Midbrain (tissue), 1 donor: ENCODE measurements around the gene GCNA.
"Not testable (repeated sequence)": the region's sequence is repeated elsewhere in the genome, so short reads cannot be mapped to it uniquely, and the experiment has no call there.

ENCODE experiments used
- DNase-seq: peaks from one replicate; lab custom pipeline; 2025; lab: John Stamatoyannopoulos, UW

Gene GCNA

DNA sequence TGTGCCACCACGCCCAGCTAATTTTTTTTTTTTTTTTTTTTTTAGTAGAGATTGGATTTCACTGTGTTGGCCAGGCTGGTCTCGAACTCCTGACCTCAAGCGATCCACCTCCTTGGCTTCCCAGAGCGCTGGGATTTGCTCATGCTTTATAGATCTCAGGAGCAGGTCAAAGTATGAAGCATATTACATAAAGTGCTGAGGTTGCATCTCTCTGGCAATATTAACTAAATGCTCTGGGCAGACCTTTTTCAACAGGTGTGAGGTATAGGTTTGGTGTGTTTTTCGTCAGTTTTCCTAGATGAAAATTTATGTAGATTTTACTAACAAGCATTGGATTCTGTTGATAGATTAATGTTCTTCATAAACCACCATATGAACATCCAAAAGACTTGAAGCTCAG lies 19.3 kb upstream of the GCNA start:
- no peak for DNase-seq

DNA sequence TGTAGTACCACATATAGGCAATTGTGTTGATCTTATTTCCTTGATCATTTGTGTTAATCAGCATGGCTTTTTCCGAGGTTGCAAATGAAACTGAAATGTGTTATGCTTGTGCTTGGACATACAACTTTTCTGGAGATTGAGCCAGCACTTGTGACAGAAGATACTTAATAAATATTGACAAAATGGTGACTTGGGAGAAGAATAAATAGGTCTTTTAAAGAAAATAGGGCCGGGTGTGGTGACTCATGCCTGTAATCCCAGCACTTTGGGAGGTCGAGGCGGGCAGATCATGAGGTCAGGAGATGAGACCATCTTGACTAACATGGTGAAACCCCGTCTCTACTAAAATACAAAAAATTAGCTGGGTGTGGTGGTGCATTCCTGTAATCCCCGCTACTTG lies 18.5 kb upstream of the GCNA start:
- DNase-seq: not testable (repeated sequence)

DNA sequence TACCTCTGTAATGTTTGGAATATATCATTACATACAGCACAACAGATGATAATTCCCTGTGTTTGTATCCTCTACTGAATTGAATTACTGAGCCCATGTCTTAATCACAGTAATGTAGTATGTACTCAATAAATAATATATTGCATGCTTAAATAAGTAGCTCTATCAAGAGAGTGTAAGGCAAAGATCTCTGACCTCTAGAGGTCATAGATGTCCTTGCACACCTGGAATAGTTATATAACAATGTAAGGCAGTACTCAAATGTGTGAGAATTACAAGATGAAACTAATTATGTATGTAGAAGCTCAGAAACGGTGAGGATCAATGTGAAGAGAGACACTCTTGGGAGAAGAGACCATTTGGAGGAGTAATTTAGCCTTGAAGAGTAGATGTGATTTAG lies 14.3 kb upstream of the GCNA start:
- no peak for DNase-seq

DNA sequence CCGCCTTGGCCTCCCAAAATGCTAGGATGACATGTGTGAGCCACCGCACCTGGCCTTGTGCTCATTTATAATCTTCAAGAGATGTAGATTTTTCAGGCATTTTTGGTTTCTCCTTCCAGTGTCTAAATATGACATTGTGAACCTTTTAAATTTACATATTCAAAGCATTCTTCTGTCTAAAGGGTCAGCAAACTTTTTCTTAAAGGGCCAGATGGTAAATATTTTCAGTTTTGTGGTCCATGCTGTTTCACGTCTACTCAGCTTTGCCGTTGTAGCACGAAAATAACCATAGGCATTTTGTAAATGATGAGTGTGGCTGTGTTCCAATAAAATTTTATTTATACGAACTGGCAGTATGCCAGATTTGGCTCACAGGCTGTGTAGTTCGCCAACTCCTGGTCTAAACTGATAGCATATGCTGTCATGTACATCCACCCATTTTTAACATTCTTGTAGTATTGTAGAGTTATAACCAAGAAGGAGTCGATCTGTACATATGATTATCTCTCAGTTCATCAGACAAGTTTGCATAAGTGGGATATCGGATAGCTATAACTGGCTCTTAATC lies 12.7 kb upstream of the GCNA start:
- no peak for DNase-seq

DNA sequence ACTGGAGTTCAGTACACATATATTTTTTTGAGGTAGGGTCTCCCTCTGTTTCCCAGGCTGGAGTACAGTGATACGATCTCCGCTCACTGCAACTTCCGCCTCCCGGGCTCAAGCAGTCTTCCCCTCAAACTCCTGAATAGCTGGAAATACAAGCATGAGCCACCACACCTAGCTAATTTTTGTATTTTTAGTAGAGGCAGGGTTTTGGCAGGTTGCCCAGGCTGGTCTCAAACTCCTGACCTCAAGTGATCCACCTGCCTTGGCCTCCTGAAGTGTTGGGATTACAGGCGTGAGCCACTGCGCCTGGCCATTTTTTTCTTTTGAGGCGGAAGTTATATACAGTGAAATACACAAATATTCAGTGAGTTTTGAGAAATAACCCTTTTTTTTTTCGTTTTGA lies 6.8 kb upstream of the GCNA start:
- not testable (repeated sequence) for DNase-seq

DNA sequence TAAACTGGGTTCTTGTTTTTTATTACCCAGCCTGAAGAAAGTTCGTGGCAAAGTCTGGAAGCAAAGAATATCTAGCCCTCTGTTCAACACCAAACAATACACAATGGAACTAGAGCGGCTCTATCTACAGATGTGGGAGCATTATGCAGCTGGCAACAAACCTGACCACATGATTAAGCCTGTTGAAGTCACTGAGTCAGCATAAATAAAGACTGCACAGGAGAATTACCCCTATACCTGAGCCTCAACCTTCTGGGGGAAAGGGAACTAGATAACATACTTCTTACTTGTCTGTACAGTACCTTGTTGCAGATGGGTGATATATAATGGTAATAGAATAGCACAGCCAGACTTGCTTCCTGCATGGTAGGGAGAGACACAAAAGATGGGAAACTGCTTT lies 4.6 kb upstream of the GCNA start:
- DNase-seq: no peak

DNA sequence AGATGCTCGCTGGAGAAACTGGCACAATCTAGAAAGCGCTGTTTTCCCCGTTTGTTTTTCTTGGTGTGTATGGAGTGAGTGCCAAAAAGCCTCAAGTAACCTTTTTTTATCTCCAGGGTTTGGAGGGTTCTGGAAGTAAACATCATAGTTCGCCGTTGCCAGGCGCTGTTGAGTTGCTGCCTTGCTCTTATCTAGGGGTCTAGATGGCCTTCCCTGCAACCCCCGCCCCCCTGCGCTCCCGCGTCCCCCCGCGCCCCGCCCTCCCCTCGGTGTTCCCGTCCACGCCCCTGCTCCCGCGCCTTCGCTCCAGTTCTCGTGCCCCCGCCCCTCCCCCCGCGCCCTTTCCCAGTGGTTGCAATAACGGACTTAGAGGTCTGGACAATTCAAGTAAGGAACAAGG lies 555 bp upstream of the GCNA start:
- no peak for DNase-seq

DNA sequence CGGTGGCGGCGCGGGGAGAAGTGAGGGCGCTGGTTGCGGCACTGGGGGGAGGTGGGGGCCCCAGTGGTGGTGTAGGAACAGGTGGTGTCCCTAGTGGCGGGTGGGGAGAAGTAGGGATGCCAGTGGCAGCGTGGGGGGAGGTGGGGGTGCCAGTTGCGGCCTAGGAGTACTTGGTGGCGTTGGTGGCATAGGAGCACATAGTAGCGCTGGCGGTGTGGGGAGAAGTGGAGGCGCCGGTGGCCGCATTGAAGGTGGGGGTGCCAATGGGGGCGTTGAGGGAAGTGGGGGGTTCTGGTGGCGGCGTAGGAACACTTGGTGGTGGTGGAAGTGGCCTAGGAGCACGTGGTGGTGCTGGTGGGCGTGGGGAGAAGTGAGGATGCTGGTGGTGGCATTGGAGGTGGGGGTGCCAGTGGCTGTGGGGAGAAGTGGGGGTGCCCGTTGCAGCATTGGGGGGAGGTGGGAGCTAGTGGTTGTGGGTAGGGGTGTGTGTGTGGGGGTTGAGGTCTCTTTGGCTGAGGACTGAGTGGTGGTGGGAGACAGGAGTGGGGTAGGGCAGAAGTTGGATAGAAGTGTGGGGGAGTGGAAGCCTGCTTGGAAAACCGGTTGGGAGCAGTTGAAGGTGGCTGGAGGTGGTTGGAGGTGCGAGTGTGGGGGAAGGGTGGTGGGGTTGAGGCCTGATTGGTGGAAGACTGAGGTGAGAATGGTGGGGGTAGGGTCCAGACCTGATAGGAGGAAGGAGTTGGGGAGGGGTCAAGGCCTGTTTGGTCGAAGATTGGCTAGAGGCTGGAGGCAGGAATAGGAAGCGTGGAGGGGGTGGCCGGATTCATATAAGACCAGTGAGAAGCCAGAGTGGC lies 1.1 kb downstream of the GCNA start:
- DNase-seq: no peak

DNA sequence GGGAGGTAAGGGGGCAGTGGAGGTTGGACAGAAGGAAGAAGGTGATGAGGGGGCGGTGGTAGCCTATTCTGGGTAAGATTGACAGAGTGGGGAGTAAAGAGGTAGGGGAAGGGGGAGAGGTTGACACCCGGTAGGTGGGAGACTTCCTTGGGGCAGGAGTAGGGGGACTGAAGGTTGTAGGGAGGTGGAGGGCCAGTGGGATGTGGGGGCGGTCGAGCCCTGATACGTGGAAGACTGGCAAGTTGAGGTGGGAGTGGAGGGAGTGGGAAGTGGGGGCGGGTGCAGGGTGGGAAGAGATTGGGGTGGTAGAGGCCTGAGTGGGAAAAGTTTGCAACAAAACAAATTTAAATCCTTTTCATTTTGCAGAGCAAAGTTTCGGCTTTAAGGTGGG lies 1.7 kb downstream of the GCNA start:
- DNase-seq: no peak

DNA sequence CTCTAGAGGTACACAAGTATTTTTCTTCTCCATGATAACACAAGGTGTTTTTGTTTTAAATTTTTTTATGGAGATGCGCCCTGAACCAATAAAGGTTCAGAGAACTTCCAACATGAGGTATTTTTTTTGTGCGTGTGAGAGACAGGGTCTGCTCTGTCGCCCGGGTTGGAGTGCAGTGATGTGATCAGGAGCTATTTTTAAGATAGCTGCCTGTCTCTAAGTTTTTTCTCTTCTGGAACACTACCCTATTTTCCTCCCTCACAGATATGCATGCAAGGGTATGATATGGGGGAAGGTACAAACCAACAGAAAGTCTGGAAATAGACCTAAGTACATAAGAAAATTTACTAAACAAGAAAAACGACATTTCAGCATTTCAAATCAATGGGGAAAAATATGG lies 3.0 kb downstream of the GCNA start:
- no peak for DNase-seq

DNA sequence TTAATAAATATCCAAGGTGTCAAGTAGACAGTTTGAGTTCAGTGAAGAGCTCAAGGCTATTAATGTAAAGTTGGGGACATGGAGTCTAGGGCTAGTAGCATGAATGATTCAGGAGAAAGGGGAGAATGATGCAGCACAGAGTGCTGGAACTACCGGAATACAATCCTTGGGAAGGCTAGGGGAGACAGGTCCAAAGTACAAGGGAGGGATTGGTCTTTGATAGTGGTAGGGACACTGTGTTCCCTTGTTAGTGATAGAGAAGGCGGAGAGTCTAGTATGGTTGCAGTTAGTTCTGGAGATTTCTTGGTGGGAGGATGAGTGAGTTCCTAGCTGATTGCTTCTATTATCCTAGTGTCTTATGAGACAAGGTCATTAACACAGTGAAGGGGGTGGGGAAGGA lies 8.7 kb downstream of the GCNA start:
- DNase-seq: no peak

DNA sequence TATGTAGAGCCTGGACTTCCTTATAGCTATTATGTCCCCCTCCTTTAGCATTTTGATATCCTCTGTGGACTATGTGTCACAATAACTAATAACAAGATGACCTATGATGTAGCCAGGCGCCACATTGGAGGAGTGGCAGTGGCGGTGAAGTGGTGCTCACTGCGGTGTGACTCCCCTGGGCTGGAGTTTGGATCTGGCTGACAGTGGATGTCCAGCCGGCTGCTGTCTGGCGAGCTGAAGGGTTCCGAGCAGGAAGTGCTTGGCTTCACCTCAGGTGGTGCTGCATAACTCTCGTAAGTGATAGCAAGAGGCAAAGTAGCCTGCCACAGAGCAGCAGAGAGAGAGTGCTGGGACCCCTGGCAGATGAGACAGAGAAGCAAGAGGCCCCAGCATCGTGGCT lies 15.0 kb downstream of the GCNA start:
- not testable (repeated sequence) for DNase-seq

DNA sequence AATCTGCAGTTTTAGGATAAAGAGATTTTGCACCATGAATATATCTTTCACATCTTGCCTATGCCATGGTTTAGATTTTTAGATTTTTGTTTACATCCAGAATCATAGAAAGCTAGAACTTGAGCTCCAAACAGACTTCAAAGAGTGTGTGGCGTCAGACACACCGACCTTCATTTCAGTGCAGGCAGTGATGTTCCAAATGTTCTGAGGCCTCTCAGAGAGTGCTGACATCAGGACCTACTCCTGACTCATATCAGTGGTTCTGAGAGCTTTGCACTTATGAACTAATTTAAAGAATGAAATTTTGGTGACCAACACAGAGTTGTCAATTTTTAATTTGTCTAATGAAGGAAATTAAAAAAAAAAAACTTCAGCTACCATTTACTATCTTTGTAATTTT lies 21.7 kb downstream of the GCNA start:
- no peak for DNase-seq

DNA sequence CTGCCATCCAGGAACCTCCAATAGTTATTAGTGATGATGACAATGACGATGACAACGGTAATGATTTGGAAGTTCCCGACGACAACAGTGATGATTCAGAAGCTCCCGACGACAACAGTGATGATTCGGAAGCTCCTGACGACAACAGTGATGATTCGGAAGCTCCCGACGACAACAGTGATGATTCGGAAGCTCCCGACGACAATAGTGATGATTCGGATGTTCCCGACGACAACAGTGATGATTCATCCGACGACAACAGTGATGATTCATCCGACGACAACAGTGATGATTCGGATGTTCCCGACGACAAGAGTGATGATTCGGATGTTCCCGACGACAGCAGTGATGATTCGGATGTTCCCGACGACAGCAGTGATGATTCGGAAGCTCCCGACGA lies 25.4 kb downstream of the GCNA start:
- DNase-seq: no peak

DNA sequence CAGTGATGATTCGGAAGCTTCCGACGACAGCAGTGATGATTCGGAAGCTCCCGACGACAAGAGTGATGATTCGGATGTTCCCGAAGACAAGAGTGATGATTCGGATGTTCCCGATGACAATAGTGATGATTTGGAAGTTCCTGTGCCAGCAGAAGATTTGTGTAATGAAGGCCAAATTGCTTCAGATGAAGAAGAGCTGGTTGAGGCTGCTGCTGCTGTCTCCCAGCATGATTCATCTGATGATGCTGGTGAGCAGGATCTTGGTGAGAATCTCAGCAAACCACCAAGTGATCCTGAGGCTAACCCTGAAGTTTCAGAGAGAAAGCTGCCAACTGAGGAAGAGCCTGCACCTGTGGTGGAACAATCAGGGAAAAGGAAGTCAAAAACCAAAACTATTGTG lies 25.9 kb downstream of the GCNA start:
- no peak for DNase-seq

DNA sequence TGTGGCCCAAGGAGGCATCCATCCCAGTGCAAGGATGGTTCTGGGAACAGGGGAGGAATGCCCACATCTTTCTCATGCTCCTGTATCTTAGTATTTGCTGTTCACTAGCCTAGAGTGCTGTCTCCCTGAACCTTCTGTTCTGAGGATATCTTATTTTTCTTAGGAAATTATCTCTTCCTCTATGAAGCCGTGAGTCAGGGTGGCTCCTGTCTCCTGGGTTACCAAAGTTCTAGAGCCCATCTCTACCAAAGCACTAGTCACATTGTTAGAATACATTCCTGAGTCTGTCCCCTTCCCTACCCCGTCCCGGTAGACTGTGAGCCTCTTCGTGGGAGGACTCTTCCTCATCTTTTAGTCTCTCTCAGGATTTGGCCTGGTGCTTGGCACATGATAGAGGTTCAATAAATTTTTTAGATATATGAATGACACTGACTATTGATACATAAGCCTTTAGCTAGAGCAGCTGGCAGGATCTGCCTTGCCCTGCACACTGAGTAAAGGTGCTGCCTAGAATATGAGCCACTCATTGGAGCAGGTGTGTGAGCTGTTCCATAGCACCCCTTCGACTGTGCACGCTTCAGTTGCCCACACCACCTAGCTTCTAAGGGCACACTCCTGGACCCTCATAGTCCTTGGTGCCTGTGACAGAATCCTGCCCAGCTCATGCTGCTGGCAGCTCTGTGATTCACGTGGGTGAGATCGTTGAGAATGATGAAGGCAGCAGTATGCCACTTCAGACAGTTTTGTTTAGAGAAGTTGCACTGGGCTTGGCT lies 26.7 kb downstream of the GCNA start:
- no peak for DNase-seq

DNA sequence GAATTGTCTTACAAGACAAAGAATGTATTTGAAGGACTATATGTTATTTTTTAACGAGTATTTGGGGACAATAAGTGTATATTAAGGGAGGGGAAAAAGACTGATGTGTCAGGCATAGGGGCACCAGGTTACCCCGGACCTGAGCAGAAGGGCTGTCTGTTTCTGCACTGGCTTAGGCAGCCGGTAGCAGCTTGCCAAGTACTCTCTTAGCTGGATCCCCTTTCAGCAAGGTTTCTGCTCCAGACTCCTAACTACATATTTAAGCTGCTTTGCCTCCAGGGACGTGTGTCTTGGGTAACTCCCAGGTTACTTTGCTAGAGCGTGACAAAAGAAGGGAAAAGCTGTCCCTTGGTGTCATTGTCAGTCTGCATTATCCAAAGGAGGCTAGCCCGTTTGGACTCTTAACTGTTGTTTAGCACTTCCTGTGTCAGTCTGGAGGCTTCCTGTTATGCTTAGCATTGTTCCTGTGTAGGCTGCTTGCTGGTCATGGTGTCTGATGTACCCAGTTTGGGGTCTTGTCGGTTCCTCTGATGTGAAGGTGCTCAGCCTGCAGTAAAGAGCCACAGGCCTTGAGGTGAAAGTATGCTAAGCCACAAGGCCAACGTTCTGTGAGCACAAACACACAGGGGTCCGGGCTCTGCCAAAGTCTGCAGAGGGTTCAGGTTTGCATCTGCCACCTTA lies 28.4 kb downstream of the GCNA start:
- DNase-seq: no peak

DNA sequence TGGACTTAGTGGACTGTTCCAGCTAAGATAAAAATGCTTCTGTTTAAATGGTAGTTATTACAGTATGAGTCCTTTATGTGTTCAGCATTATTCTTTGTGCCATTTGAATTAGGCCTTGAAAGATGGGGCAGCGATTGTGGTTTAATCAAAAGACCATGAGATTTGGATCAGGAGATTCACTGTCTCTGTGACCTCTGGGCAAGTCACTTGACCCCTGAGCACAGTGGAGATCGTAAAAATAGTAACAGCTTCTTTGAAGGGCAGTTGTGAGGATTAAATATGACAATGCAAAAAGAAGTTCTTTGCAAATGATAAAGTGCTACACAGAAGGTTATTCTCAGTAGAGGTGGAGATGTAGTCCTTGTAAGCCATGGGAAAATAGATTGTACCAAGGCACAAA lies 29.3 kb downstream of the GCNA start:
- no peak for DNase-seq

DNA sequence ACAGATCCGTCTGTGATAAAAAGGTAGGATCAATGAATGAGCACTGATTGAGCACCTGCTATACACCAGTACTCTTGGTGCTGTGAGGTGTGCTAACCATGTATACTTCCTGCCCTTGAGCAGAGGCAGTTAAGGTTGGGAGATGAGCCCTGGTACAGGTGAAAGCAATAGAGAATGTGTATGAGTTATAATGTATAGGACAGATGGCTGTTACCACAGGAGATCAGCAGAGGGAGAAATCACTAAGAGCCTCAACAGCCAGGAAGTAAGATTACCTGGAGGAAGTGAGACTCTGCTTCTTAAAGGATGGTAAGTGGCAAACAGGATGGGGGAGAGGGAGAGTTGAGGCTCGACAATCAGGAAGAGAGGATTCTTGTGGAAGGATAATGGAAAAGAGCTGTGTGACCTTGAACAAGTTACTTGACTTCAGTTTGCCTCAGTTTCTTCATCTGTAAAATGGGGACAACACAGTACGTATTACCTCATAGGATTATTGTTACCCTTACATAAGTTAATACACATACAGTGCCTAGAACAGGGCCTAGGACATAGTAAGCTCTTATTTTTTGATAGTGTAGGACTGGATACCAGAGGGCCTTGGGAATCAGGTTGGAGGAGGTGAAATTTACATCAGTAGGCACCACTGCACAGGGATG lies 31.0 kb downstream of the GCNA start:
- DNase-seq: no peak

DNA sequence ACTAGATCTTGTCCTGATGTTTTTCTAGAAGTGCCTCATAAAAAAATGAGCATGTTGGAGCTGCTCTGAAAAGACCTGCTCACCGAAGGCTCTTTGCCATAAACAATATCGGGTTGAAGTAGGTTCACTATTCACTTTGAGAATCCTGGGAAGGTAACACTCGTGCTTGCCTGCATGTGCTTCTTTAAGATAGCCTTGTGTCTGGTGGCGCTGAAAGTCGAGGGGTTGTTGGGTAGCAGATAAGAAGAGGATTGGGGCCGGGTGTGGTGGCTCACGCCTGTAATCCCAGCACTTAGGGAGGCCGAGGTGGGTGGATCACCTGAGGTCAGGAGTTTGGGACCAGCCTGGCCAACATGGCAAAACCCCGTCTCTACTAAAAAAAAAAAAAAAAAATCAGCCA lies 33.5 kb downstream of the GCNA start:
- DNase-seq: not testable (repeated sequence)

DNA sequence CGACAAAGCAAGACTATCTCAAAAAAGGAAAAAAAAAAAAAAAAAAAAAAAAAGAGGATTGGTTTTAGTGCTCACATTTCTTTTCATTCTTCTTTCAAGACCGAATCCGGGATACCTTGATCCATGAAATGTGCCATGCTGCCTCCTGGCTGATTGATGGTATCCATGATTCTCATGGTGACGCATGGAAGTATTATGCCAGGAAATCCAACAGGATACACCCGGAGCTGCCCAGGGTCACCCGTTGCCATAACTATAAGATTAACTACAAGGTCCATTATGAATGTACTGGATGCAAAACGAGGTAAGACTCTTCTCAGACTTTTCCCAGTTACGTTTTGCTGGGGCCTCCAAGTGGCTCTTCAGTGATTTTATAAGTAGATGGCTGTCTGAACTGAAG lies 34.0 kb downstream of the GCNA start:
- no peak for DNase-seq

DNA sequence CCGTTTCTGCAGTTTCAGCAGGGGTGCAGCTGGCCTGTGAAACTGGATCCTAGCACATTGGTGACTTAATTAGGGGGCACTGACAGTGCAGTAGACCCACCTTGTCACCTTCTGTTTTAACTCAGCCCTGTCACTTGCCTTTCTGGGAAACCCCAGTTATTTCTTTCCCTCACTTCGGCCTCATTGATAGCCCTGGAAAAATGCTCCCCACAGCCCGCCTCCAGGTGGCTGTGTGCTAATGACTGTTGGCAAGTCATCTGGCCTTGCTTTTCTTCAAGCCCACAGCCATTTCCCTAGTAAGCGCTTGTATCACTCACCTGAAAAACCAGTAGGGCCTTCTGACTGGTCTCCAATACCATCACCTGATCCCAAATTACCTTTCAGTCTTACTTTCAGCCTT lies 36.8 kb downstream of the GCNA start:
- DNase-seq: no peak
